Esophagus (tissue), 2 donors: ENCODE results near the gene IL18. TPM values are rescaled to one million over a fixed set of nuclear protein-coding genes. Genes with fewer than 3 reads are reported as not detected.
"Not testable (repeated sequence)": the region's sequence is repeated elsewhere in the genome, so short reads cannot be mapped to it uniquely, and the experiment has no call there.

Experiments
- H3K27ac ChIP-seq, 2 donors: one replicate each; pipeline ENCODE4 v1.5.1; 2013; ENCODE audit warnings: low read depth in 2 of 2, mild to moderate bottlenecking in 2 of 2, inconsistent platforms in 1 of 2, low read length in 1 of 2, moderate library complexity in 1 of 2
- H3K27me3 ChIP-seq, 2 donors: one replicate each; pipeline ENCODE4 v1.6.1; 2013; ENCODE audit warnings: low read length in 2 of 2, control low read depth in 1 of 2, mild to moderate bottlenecking in 1 of 2; ENCODE audit not compliant: insufficient read depth in 2 of 2, control insufficient read depth in 1 of 2
- H3K36me3 ChIP-seq, 2 donors: one replicate each; pipeline ENCODE4 v1.6.1; 2013; ENCODE audit warnings: low read length in 1 of 2; ENCODE audit not compliant: control insufficient read depth in 2 of 2, insufficient read depth in 2 of 2
- H3K4me1 ChIP-seq, 2 donors: one replicate each; pipeline ENCODE4 v1.6.1; 2013; ENCODE audit warnings: low read length in 1 of 2; ENCODE audit not compliant: control insufficient read depth in 2 of 2, insufficient read depth in 2 of 2
- H3K4me3 ChIP-seq, 2 donors: one replicate each; pipeline ENCODE4 v1.5.1; 2013; ENCODE audit warnings: low read length in 2 of 2, mild to moderate bottlenecking in 2 of 2, low read depth in 1 of 2, moderate library complexity in 1 of 2
- H3K9me3 ChIP-seq, 2 donors: one replicate each; pipeline ENCODE4 v1.6.1; 2013; ENCODE audit warnings: mild to moderate bottlenecking in 2 of 2, low read depth in 1 of 2, low read length in 1 of 2, moderate library complexity in 1 of 2; ENCODE audit not compliant: control insufficient read depth in 2 of 2, insufficient read depth in 1 of 2
- WGBS, 2 donors: extraction: QIAGEN DNeasy Blood & Tissue Kit; methylation state at CpG; one replicate each; pipeline ENCODE4 v1.1.7; 2013; 5-methylcytosine and 5-hydroxymethylcytosine counted together
- polyA plus RNA-seq, 2 donors: library from polyadenylated mRNA; stranded (reverse); fragments of 200-250 nt; gene quantifications; one replicate each; pipeline ENCODE4 v1.2.3, GENCODE V29; 2013
- donor health status: healthy with polysubstance abuse.
- donor health status: Bipolar disorder and iron deficiency.

The IL18 gene
- polyA plus RNA-seq, 2 donors = 140 to 289 TPM

- 5 to 6% methylated on average over 11 of the region's 11 CpGs for WGBS, 2 donors
- no peaks in the 10 kb centered on the region for H3K36me3 ChIP-seq
- no peaks in the 10 kb centered on the region for H3K9me3 ChIP-seq
- peak within 1 kb of the TSS; percentile 35 to 41 for H3K4me3 ChIP-seq
- peak within 1 kb of the TSS; percentile 29 to 74 for H3K27ac ChIP-seq
- no peaks in the 10 kb centered on the region for H3K4me1 ChIP-seq
- no peaks in the 10 kb centered on the region for H3K27me3 ChIP-seq
Measured at GRCh38 chr11:112174789-112175598, 11.1 kb upstream of the IL18 start, which contains the start of gene BCO2. Gene BCO2 (plus strand): TSS chr11:112175512. CDS start chr11:112175602, 90 bp downstream.

- H3K27ac ChIP-seq = no peak overlapping the region
- WGBS, 2 donors = 76 to 78% methylated on average over 3 of the region's 3 CpGs
- H3K9me3 ChIP-seq = no peaks in the 10 kb centered on the region
- H3K27me3 ChIP-seq = no peaks in the 10 kb centered on the region
- H3K4me3 ChIP-seq = no peak overlapping the region
- no peaks in the 10 kb centered on the region for H3K36me3 ChIP-seq
- H3K4me1 ChIP-seq = no peaks in the 10 kb centered on the region
Measured at GRCh38 chr11:112173152-112173551, 9.3 kb upstream of the IL18 start.

GRCh38 chr11:112172362-112172994 lies 8.6 kb upstream of the IL18 start:
- H3K9me3 ChIP-seq = no peaks in the 10 kb centered on the region
- H3K36me3 ChIP-seq = no peaks in the 10 kb centered on the region
- H3K4me1 ChIP-seq = no peaks in the 10 kb centered on the region
- H3K27ac ChIP-seq = no peak overlapping the region
- 54 to 55% methylated on average over 2 of the region's 2 CpGs for WGBS, 2 donors
- H3K27me3 ChIP-seq = no peaks in the 10 kb centered on the region
- no peak overlapping the region for H3K4me3 ChIP-seq

- no peaks in the 10 kb centered on the region for H3K36me3 ChIP-seq
- H3K27ac ChIP-seq = peak within 1 kb of the TSS; percentile 7 to 35
- 83 to 84% methylated on average over 25 of the region's 25 CpGs for WGBS, 2 donors
Measured at GRCh38 chr11:112167145-112167544, 3.3 kb upstream of the IL18 start, which contains the start of gene TEX12. Gene TEX12 (plus strand): TSS chr11:112167372. CDS start chr11:112169269, 1,897 bp downstream.

GRCh38 chr11:112166562-112166961 lies 2.7 kb upstream of the IL18 start:
- Histone ChIP-seq H3K4me1 (peaks cover under 1 to 2% of the 10 kb centered on the region in 2 donors), H3K4me3 (no peak overlapping the region), H3K27ac (peak overlapping the region; percentile 7 to 35), H3K9me3 (no peaks in the 10 kb centered on the region), H3K36me3 (no peaks in the 10 kb centered on the region), H3K27me3 (no peaks in the 10 kb centered on the region)
- 36 to 58% methylated on average over 8 of the region's 8 CpGs for WGBS, 2 donors

More at GRCh38 chr11:112167145-112167544, 3.3 kb upstream of the IL18 start, which contains the start of gene TEX12:
- H3K4me1 ChIP-seq = peaks cover 0 to 2% of the 10 kb centered on the region in 2 donors
- no peaks in the 10 kb centered on the region for H3K27me3 ChIP-seq
- no peaks in the 10 kb centered on the region for H3K9me3 ChIP-seq
- no peak within 1 kb of the TSS for H3K4me3 ChIP-seq

- H3K4me1 ChIP-seq = peaks cover 2% of the 10 kb centered on the region in 2 donors
- H3K36me3 ChIP-seq = no peaks in the 10 kb centered on the region
- no peaks in the 10 kb centered on the region for H3K9me3 ChIP-seq
- H3K27me3 ChIP-seq = no peaks in the 10 kb centered on the region
- 64 to 76% methylated on average over 3 of the region's 3 CpGs for WGBS, 2 donors
- H3K4me3 ChIP-seq = no peak overlapping the region
- no peak overlapping the region for H3K27ac ChIP-seq
Measured at GRCh38 chr11:112165049-112165448, 1.2 kb upstream of the IL18 start.

GRCh38 chr11:112162761-112163546 lies 940 bp downstream of the IL18 start:
- peaks cover 2% of the 10 kb centered on the region in 2 donors for H3K4me1 ChIP-seq
- WGBS, 2 donors = 43 to 44% methylated on average over 6 of the region's 6 CpGs
- H3K9me3 ChIP-seq = no peaks in the 10 kb centered on the region
- H3K4me3 ChIP-seq = peak overlapping the region in 1 of 2 donors; percentile 69
- H3K27me3 ChIP-seq = no peaks in the 10 kb centered on the region
- H3K27ac ChIP-seq = peak overlapping the region; percentile 82 to 93
- no peaks in the 10 kb centered on the region for H3K36me3 ChIP-seq

- 93 to 94% methylated on average over 1 of the region's 1 CpG for WGBS, 2 donors
- peak overlapping the region; percentile 34 to 69 for H3K4me3 ChIP-seq
- peak overlapping the region; percentile 71 to 93 for H3K27ac ChIP-seq
- not testable (repeated sequence) for H3K4me1 ChIP-seq, H3K27me3 ChIP-seq, H3K36me3 ChIP-seq, H3K9me3 ChIP-seq
Measured at GRCh38 chr11:112162200-112162599, 1.7 kb downstream of the IL18 start.

GRCh38 chr11:112161012-112161411 lies 2.9 kb downstream of the IL18 start:
- 35 to 45% methylated on average over 1 of the region's 1 CpG for WGBS, 2 donors
- no peaks in the 10 kb centered on the region for H3K9me3 ChIP-seq
- no peaks in the 10 kb centered on the region for H3K36me3 ChIP-seq
- peak overlapping the region in 1 of 2 donors; percentile 27 for H3K4me3 ChIP-seq
- no peak overlapping the region for H3K27ac ChIP-seq
- peaks cover 0 to 2% of the 10 kb centered on the region in 2 donors for H3K4me1 ChIP-seq
- H3K27me3 ChIP-seq = no peaks in the 10 kb centered on the region
